Cardiac muscle cell (in vitro differentiated cells and primary cell): ENCODE measurements around the gene ZFYVE21. TPM values are rescaled to one million over a fixed set of nuclear protein-coding genes. Genes with fewer than 3 reads are reported as not detected.

Experiments used
- DNase-seq, 2 donors: peaks; one replicate each; pipeline versions ENCODE4 v3.0.0 to v3.0.0-alpha.2; 2010 to 2017; ENCODE audit warnings: low read depth in 1 of 2, low spot score in 1 of 2
- H3K27ac ChIP-seq: fragments of 200-600 bp; sonication (generic); 2 replicates; pipeline ENCODE4 v1.5.1; 2016
- H3K27me3 ChIP-seq: fragments of 200-600 bp; sonication (generic); 2 replicates; pipeline ENCODE4 v1.6.0; 2016; ENCODE audit warnings: control low read depth
- H3K36me3 ChIP-seq: fragments of 200-600 bp; sonication (generic); 2 replicates; pipeline ENCODE4 v1.5.1; 2016; ENCODE audit warnings: control low read depth
- H3K4me1 ChIP-seq: fragments of 200-600 bp; sonication (generic); 2 replicates; pipeline ENCODE4 v1.8.1; 2017; ENCODE audit warnings: low read depth, mild to moderate bottlenecking, mixed run types
- H3K4me3 ChIP-seq: fragments of 200-600 bp; sonication (generic); 2 replicates; pipeline ENCODE4 v1.5.1; 2016; ENCODE audit warnings: mild to moderate bottlenecking
- H3K9me3 ChIP-seq: fragments of 200-600 bp; sonication (generic); 2 replicates; pipeline ENCODE4 v1.5.1; 2017; ENCODE audit warnings: low read depth, mild to moderate bottlenecking, control low read depth
- CTCF ChIP-seq: IDR thresholded peaks from 2 replicates; pipeline ENCODE4 v1.5.1; 2012; ENCODE audit warnings: low read depth, mild to moderate bottlenecking, low read length
- polyA plus RNA-seq: library from polyadenylated mRNA; unstranded; fragments of >200 nt; fragmentation: Nextera tagmentation; extraction: Ambion mirVana; gene quantifications from 2 replicates; pipeline ENCODE4 v1.2.1, GENCODE V29; 2016
- total RNA-seq: library from RNA; depleted of rRNA; stranded (reverse); fragments of >200 nt; gene quantifications from 2 replicates; pipeline ENCODE4 v1.2.3, GENCODE V29; 2016

Gene ZFYVE21
- total and polyA plus RNA-seq, 2 experiments from 2014 or later, result 120 to 135 TPM

DNA sequence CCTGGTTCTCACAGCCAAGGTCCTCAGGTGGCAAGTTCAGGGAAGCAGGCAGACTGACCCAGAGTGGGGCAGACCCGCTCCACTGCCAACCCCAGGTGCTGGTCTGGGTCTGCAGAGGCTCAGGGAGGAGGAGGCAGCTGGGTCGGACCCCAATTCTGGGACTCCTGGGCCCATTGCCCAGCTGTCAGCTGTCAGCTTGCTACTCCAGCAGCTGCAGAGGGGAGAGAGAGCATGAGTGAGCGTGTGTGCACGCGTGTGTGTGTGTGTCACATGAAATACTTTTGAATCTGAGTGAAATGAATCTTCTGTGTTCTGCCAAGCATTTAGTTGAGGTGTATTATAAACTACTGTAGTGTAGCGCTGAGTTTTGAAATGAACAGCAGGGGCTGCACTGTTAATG lies 31.1 kb upstream of the ZFYVE21 start:
- no peak for TF ChIP-seq CTCF
- peaks cover 28% of the 10 kb centered on the region for H3K36me3 ChIP-seq

GRCh38 chr14:103684871-103685270 lies 30.7 kb upstream of the ZFYVE21 start:
- Histone ChIP-seq H3K4me1 (no peaks in the 10 kb centered on the region), H3K9me3 (no peaks in the 10 kb centered on the region), H3K27me3 (no peaks in the 10 kb centered on the region), H3K27ac (no peak overlapping the region), H3K4me3 (no peak overlapping the region), H3K36me3 (peaks cover 24% of the 10 kb centered on the region)
- TF ChIP-seq CTCF, result no peak
- no peak for DNase-seq

More for the DNA sequence above, 31.1 kb upstream of the ZFYVE21 start:
- Histone ChIP-seq H3K27ac (no peak overlapping the region), H3K4me3 (no peak overlapping the region), H3K4me1 (no peaks in the 10 kb centered on the region), H3K9me3 (no peaks in the 10 kb centered on the region), H3K27me3 (no peaks in the 10 kb centered on the region)
- no peak for DNase-seq

- H3K4me1 ChIP-seq, result no peaks in the 10 kb centered on the region
- no peak overlapping the region for H3K4me3 ChIP-seq
- DNase-seq, result no peak
- no peak for TF ChIP-seq CTCF
- H3K36me3 ChIP-seq, result peaks cover 22% of the 10 kb centered on the region
- H3K9me3 ChIP-seq, result no peaks in the 10 kb centered on the region
- H3K27me3 ChIP-seq, result no peaks in the 10 kb centered on the region
- H3K27ac ChIP-seq, result no peak overlapping the region
These were observed 30.1 kb upstream of the ZFYVE21 start for GRCh38 chr14:103685276-103686211.

- Histone ChIP-seq H3K27me3 (no peaks in the 10 kb centered on the region), H3K36me3 (peaks cover 19% of the 10 kb centered on the region), H3K4me3 (no peak overlapping the region), H3K27ac (no peak overlapping the region), H3K9me3 (no peaks in the 10 kb centered on the region), H3K4me1 (no peaks in the 10 kb centered on the region)
- DNase-seq, result peak in 1 of 2 donors; percentile 81
- TF ChIP-seq CTCF, result no peak
These were observed 28.7 kb upstream of the ZFYVE21 start for GRCh38 chr14:103686831-103687485.

- no peak for TF ChIP-seq CTCF
- H3K27ac ChIP-seq, result no peak overlapping the region
- H3K36me3 ChIP-seq, result peaks cover 18% of the 10 kb centered on the region
- H3K4me1 ChIP-seq, result no peaks in the 10 kb centered on the region
- H3K4me3 ChIP-seq, result no peak overlapping the region
- DNase-seq, result no peak
- no peaks in the 10 kb centered on the region for H3K27me3 ChIP-seq
- no peaks in the 10 kb centered on the region for H3K9me3 ChIP-seq
These were observed 27.9 kb upstream of the ZFYVE21 start for GRCh38 chr14:103687712-103688111.
